Fibroblast of skin of right biceps (primary cell): ENCODE results near the gene TPM4.

ENCODE experiments used
- DNase-seq: peaks from one replicate; pipeline ENCODE4 v3.0.0-alpha.2; 2013

Gene TPM4

GRCh38 chr19:16133818-16134217 lies 57.5 kb downstream of the TPM4 start:
- DNase-seq = no peak

GRCh38 chr19:16134510-16134909 lies 58.2 kb downstream of the TPM4 start:
- no peak for DNase-seq

- DNase-seq = no peak
Observed at GRCh38 chr19:16135430-16136127, 59.3 kb downstream of the TPM4 start.

- DNase-seq = no peak
Observed at GRCh38 chr19:16136185-16136999, 60.1 kb downstream of the TPM4 start.

- DNase-seq = no peak
Observed at GRCh38 chr19:16139752-16140151, 63.5 kb downstream of the TPM4 start.

GRCh38 chr19:16141043-16141442 lies 64.7 kb downstream of the TPM4 start:
- DNase-seq = no peak

GRCh38 chr19:16142032-16142580 lies 65.8 kb downstream of the TPM4 start:
- DNase-seq = no peak

- no peak for DNase-seq
Observed at GRCh38 chr19:16143399-16144215, 67.3 kb downstream of the TPM4 start, which contains the start of gene HSH2D. Gene HSH2D (plus strand): TSS chr19:16143685. CDS start chr19:16148751, 5,066 bp downstream.

- no peak for DNase-seq
Observed at GRCh38 chr19:16144216-16144581, 67.9 kb downstream of the TPM4 start.

- no peak for DNase-seq
Observed at GRCh38 chr19:16146112-16146511, 69.8 kb downstream of the TPM4 start.

- DNase-seq = no peak
Observed at GRCh38 chr19:16148443-16149229, 72.3 kb downstream of the TPM4 start.
